ENCODE data around the gene PGA5. TPM values are rescaled to one million over a fixed set of nuclear protein-coding genes. Genes with fewer than 3 reads are reported as not detected.

The PGA5 gene
- total RNA-seq, 1 experiment from 2014 or later: not detected

- no peaks in the 10 kb centered on the region for H3K4me1 Mint-ChIP-seq (ENCODE audit: low read depth, unreplicated experiment)
- CTCF ChIA-PET: interaction anchor here (0.6 kb wide), 1 partner anchor 751 kb away, joined by 3 read pairs; no protein-coding TSS in a partner anchor
- POLR2A ChIA-PET: no interaction called here
- H3K9me3 Mint-ChIP-seq (ENCODE audit: unreplicated experiment): no peaks in the 10 kb centered on the region
- peaks cover 3% of the 10 kb centered on the region for H3K36me3 ChIP-seq (ENCODE audit: control insufficient read depth, insufficient read depth, low read length)
- no peaks in the 10 kb centered on the region for H3K27me3 Mint-ChIP-seq (ENCODE audit: insufficient read depth, unreplicated experiment)
- no peaks in the 10 kb centered on the region for H3K9me3 ChIP-seq
- intact Hi-C loops (cut with micrococcal nuclease; ENCODE audit: unreplicated experiment): no loop called here
- no peaks in the 10 kb centered on the region for H3K36me3 Mint-ChIP-seq (ENCODE audit: insufficient read depth, unreplicated experiment)
- no peaks in the 10 kb centered on the region for H3K27me3 ChIP-seq (replicated peaks; ENCODE audit: control insufficient read depth, insufficient read depth, low read length)
- DNase-seq: no peak
- no peak overlapping the region for H3K27ac Mint-ChIP-seq (ENCODE audit: unreplicated experiment)
- TF ChIP-seq CTCF (IDR thresholded peaks at IDR 0.05; ENCODE audit: insufficient read depth in 1 of 2, low read depth in 1 of 2, low read length in 1 of 2, severe bottlenecking in 1 of 2, unreplicated experiment in 1 of 2): no peak
- no peak overlapping the region for H3K4me3 Mint-ChIP-seq (ENCODE audit: unreplicated experiment)
- no peak overlapping the region for H3K4me3 ChIP-seq (ENCODE audit: low read depth, low read length)
- no TSS peak for BruUV-seq (replicated peaks)
- H3K4me1 ChIP-seq: peaks cover 5% of the 10 kb centered on the region
Observed at GRCh38 chr11:61264795-61265194, 23.8 kb downstream of the PGA5 start.

GRCh38 chr11:61265357-61265756 is 24.4 kb downstream of the PGA5 start:
- Histone ChIP-seq H3K9me3 (no peaks in the 10 kb centered on the region), H3K27me3 (replicated peaks; ENCODE audit: control insufficient read depth, insufficient read depth, low read length) (no peaks in the 10 kb centered on the region), H3K4me3 (ENCODE audit: low read depth, low read length) (no peak overlapping the region), H3K36me3 (ENCODE audit: control insufficient read depth, insufficient read depth, low read length) (peaks cover 2% of the 10 kb centered on the region), H3K4me1 (peaks cover 5% of the 10 kb centered on the region)
- Mint-ChIP-seq H3K36me3 (ENCODE audit: insufficient read depth, unreplicated experiment) (no peaks in the 10 kb centered on the region), H3K27ac (ENCODE audit: unreplicated experiment) (no peak overlapping the region), H3K4me3 (ENCODE audit: unreplicated experiment) (no peak overlapping the region), H3K9me3 (ENCODE audit: unreplicated experiment) (no peaks in the 10 kb centered on the region), H3K4me1 (ENCODE audit: low read depth, unreplicated experiment) (no peaks in the 10 kb centered on the region), H3K27me3 (ENCODE audit: insufficient read depth, unreplicated experiment) (no peaks in the 10 kb centered on the region)
- no peak for DNase-seq
- intact Hi-C loops (cut with micrococcal nuclease; ENCODE audit: unreplicated experiment): no loop called here
- TF ChIP-seq CTCF (IDR thresholded peaks at IDR 0.05; ENCODE audit: insufficient read depth in 1 of 2, low read depth in 1 of 2, low read length in 1 of 2, severe bottlenecking in 1 of 2, unreplicated experiment in 1 of 2): no peak
- POLR2A ChIA-PET: no interaction called here
- CTCF ChIA-PET: no interaction called here
- no TSS peak for BruUV-seq (replicated peaks)

GRCh38 chr11:61266602-61267001 is 25.6 kb downstream of the PGA5 start:
- POLR2A ChIA-PET: interaction anchor here (1.1 kb wide), 1 partner anchor 95 kb away, joined by 5 read pairs; the partner anchor contains the start of genes CYB561A3 and TMEM138
- no peaks in the 10 kb centered on the region for H3K36me3 Mint-ChIP-seq (ENCODE audit: insufficient read depth, unreplicated experiment)
- CTCF ChIA-PET: no interaction called here
- Histone ChIP-seq H3K4me1 (peaks cover 5% of the 10 kb centered on the region), H3K9me3 (no peaks in the 10 kb centered on the region), H3K27me3 (replicated peaks; ENCODE audit: control insufficient read depth, insufficient read depth, low read length) (no peaks in the 10 kb centered on the region), H3K36me3 (ENCODE audit: control insufficient read depth, insufficient read depth, low read length) (peaks cover 2% of the 10 kb centered on the region), H3K4me3 (ENCODE audit: low read depth, low read length) (no peak overlapping the region)
- H3K27me3 Mint-ChIP-seq (ENCODE audit: insufficient read depth, unreplicated experiment): no peaks in the 10 kb centered on the region
- no peak overlapping the region for H3K4me3 Mint-ChIP-seq (ENCODE audit: unreplicated experiment)
- H3K4me1 Mint-ChIP-seq (ENCODE audit: low read depth, unreplicated experiment): no peaks in the 10 kb centered on the region
- DNase-seq: no peak
- H3K9me3 Mint-ChIP-seq (ENCODE audit: unreplicated experiment): no peaks in the 10 kb centered on the region
- intact Hi-C loops (cut with micrococcal nuclease; ENCODE audit: unreplicated experiment): no loop called here
- no TSS peak for BruUV-seq (replicated peaks)
- H3K27ac Mint-ChIP-seq (ENCODE audit: unreplicated experiment): no peak overlapping the region
- TF ChIP-seq CTCF (IDR thresholded peaks at IDR 0.05; ENCODE audit: insufficient read depth in 1 of 2, low read depth in 1 of 2, low read length in 1 of 2, severe bottlenecking in 1 of 2, unreplicated experiment in 1 of 2): no peak
